Nephron (organoid): ENCODE measurements around the gene DCT.

Experiments used
- H3K27ac Mint-ChIP-seq, 3 experiments: 2 replicates each; pipeline ENCODE4 v1.8.0; 2020; ENCODE audit warnings: mixed read lengths in 3 of 3, mild to moderate bottlenecking in 2 of 3, moderate library complexity in 1 of 3
- H3K27me3 Mint-ChIP-seq: 2 replicates; pipeline ENCODE4 v1.8.0; 2021; ENCODE audit warnings: low read depth, mild to moderate bottlenecking, moderate library complexity, mixed read lengths
- H3K36me3 Mint-ChIP-seq: 2 replicates; pipeline ENCODE4 v1.8.0; 2020; ENCODE audit warnings: low read depth, mixed read lengths
- H3K4me1 Mint-ChIP-seq: 2 replicates; pipeline ENCODE4 v1.8.0; 2020; ENCODE audit warnings: mixed read lengths
- H3K4me3 Mint-ChIP-seq, 3 experiments: 2 replicates each; pipeline ENCODE4 v1.8.0; 2020; ENCODE audit warnings: mild to moderate bottlenecking in 3 of 3, mixed read lengths in 3 of 3, moderate library complexity in 2 of 3
- H3K9me3 Mint-ChIP-seq: 2 replicates; pipeline ENCODE4 v1.8.0; 2020; ENCODE audit warnings: mixed read lengths
- CTCF ChIP-seq, 3 experiments: fragments of 200-600 bp; sonication (generic); IDR thresholded peaks; one replicate each; pipeline ENCODE4 v1.5.0; 2021; ENCODE audit warnings: antibody characterized with exemption in 3 of 3; ENCODE audit not compliant: unreplicated experiment in 3 of 3

The DCT gene

DNA sequence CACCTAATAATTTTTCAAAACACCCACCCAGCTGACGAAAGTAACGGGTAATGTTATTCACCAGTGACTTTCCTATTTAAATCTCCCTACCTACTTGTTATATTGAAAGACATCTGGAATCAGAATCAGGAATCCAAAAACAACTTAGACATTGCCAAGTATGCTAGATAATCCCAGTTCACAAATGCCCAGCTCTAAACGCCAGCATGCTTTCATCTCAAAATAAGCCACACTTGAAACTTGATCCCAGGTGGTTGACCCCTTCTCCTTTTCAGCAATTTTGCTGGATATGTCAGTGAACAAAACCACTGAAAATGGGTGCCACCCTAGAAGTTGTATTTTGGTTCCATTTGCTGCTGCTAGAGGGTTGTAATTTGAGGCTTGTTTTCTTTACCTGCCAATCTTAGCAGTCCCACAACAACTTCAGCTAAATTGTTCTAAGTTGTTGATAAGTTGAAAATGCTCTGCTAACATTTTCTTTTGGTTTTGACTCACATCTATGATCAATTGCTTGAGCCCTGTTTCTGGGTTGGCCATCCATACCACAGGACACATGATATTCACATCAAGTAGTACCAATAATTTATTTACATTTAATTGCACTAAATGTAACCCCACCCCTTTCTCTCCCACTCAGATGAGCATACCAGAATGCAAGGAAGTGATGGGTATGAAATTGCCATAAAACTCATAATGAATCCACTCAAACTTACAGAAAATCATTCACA, 66.4 kb downstream of the DCT start:
- Mint-ChIP-seq H3K9me3 (no peaks in the 10 kb centered on the region), H3K27ac (no peak overlapping the region), H3K36me3 (peaks cover 12% of the 10 kb centered on the region), H3K4me1 (peaks cover 6% of the 10 kb centered on the region), H3K27me3 (no peaks in the 10 kb centered on the region), H3K4me3 (no peak overlapping the region)
- TF ChIP-seq CTCF (IDR thresholded peaks at IDR 0.05; ENCODE audit: unreplicated experiment in 3 of 3): no peak

- peaks cover 6% of the 10 kb centered on the region for H3K4me1 Mint-ChIP-seq
- H3K27me3 Mint-ChIP-seq: no peaks in the 10 kb centered on the region
- no peak overlapping the region for H3K4me3 Mint-ChIP-seq
- no peaks in the 10 kb centered on the region for H3K9me3 Mint-ChIP-seq
- no peak for TF ChIP-seq CTCF (IDR thresholded peaks at IDR 0.05; ENCODE audit: unreplicated experiment in 3 of 3)
- peaks cover 12% of the 10 kb centered on the region for H3K36me3 Mint-ChIP-seq
- no peak overlapping the region for H3K27ac Mint-ChIP-seq
These were observed 67.7 kb downstream of the DCT start for GRCh38 chr13:94411747-94412146.

- Mint-ChIP-seq H3K4me3 (no peak overlapping the region), H3K9me3 (no peaks in the 10 kb centered on the region), H3K4me1 (peaks cover 6% of the 10 kb centered on the region), H3K27ac (no peak overlapping the region), H3K27me3 (no peaks in the 10 kb centered on the region), H3K36me3 (peaks cover 22% of the 10 kb centered on the region)
- no peak for TF ChIP-seq CTCF (IDR thresholded peaks at IDR 0.05; ENCODE audit: unreplicated experiment in 3 of 3)
These were observed 71.0 kb downstream of the DCT start for GRCh38 chr13:94408314-94409036.

GRCh38 chr13:94400874-94401273, 78.6 kb downstream of the DCT start:
- Mint-ChIP-seq H3K4me1 (no peaks in the 10 kb centered on the region), H3K27ac (no peak overlapping the region), H3K4me3 (no peak overlapping the region), H3K36me3 (peaks cover 73% of the 10 kb centered on the region), H3K9me3 (peaks cover 2% of the 10 kb centered on the region), H3K27me3 (no peaks in the 10 kb centered on the region)
- no peak for TF ChIP-seq CTCF (IDR thresholded peaks at IDR 0.05; ENCODE audit: unreplicated experiment in 3 of 3)

DNA sequence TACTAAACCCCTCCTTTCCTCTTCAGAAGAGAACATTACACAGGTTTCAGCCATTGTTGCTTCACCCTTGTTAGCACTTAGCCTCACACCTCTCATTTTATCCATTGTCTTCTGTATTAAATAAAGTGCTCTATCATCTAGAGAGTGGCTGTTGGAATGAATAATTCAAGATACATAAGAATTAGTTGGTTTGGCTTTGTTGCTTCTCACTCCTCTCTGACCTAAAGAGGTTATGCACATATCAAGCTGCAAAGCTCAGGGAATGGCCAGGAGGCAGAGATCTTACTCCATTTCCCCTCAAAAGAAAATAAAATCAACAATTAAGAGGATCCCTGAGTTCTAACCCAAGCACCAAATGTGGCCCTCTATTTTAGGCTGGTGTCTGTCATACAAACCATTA, 79.7 kb downstream of the DCT start:
- TF ChIP-seq CTCF (IDR thresholded peaks at IDR 0.05; ENCODE audit: unreplicated experiment in 3 of 3): no peak
- H3K4me1 Mint-ChIP-seq: no peaks in the 10 kb centered on the region
- peaks cover 2% of the 10 kb centered on the region for H3K9me3 Mint-ChIP-seq
- no peaks in the 10 kb centered on the region for H3K27me3 Mint-ChIP-seq
- H3K27ac Mint-ChIP-seq: no peak overlapping the region
- no peak overlapping the region for H3K4me3 Mint-ChIP-seq
- peaks cover 68% of the 10 kb centered on the region for H3K36me3 Mint-ChIP-seq
